Tibial nerve (tissue), 4 donors: ENCODE data around the gene TTLL1. TPM values are rescaled to one million over a fixed set of nuclear protein-coding genes. Genes with fewer than 3 reads are reported as not detected.
A peak's percentile ranks its signal among the peaks of the same experiment; 100 is the strongest.

Experiments used
- DNase-seq, 2 donors: peaks; one replicate each; pipeline ENCODE4 v3.0.0-alpha.2; 2019; ENCODE audit warnings: low spot score in 2 of 2
- H3K27ac ChIP-seq, 4 donors: fragments of 200-600 bp; sonication (generic) in 3 of 4; one replicate each; pipeline ENCODE4 v1.5.1; 2017 to 2019; ENCODE audit warnings: mild to moderate bottlenecking in 1 of 4
- H3K27me3 ChIP-seq, 2 donors: fragments of 200-600 bp; sonication (generic) in 1 of 2; one replicate each; pipeline versions ENCODE4 v1.5.1 to v1.6.0; 2017 to 2019
- H3K36me3 ChIP-seq, 3 donors: fragments of 200-600 bp; sonication (generic); one replicate each; pipeline ENCODE4 v1.5.1; 2018 to 2019
- H3K4me1 ChIP-seq, 4 donors: fragments of 200-600 bp; sonication (generic) in 3 of 4; one replicate each; pipeline ENCODE4 v1.5.1; 2017 to 2019
- H3K4me3 ChIP-seq, 4 donors: fragments of 200-600 bp; sonication (generic) in 3 of 4; one replicate each; pipeline ENCODE4 v1.5.1; 2017 to 2019; ENCODE audit warnings: mild to moderate bottlenecking in 1 of 4, moderate library complexity in 1 of 4
- H3K9me3 ChIP-seq, 4 donors: fragments of 200-600 bp; sonication (generic) in 3 of 4; one replicate each; pipeline ENCODE4 v1.5.1; 2017 to 2019
- EP300 ChIP-seq, 2 donors: sonication (generic); formaldehyde crosslinking; IDR thresholded peaks; one replicate each; pipeline ENCODE4 v1.6.1; 2017; ENCODE audit warnings: antibody characterized with exemption in 2 of 2, mild to moderate bottlenecking in 1 of 2
- POLR2A ChIP-seq, 2 donors: fragments of 450-650 bp; IDR thresholded peaks; one replicate each; pipeline ENCODE4 v1.6.1; 2017; ENCODE audit warnings: antibody characterized with exemption in 2 of 2, mild to moderate bottlenecking in 2 of 2, moderate library complexity in 2 of 2
- WGBS, 2 donors: methylation state at CpG; one replicate each; pipeline ENCODE4 v1.1.5; 2018; 5-methylcytosine and 5-hydroxymethylcytosine counted together
- total RNA-seq, 4 donors: library from RNA; depleted of rRNA; stranded (reverse); fragments of >200 nt; gene quantifications; one replicate each; pipeline ENCODE4 v1.1.0, GENCODE V29; 2016
- TF ChIP-seq, protein P1 (sequence below), 5 experiments: fragments of 200-600 bp in 3 of 5; fragments of 450-650 bp in 2 of 5; sonication (generic) in 3 of 5; IDR thresholded peaks; one replicate each; pipeline ENCODE4 v1.5.1; 2016 to 2019; ENCODE audit warnings: antibody characterized with exemption in 5 of 5, mild to moderate bottlenecking in 3 of 5, moderate library complexity in 2 of 5

The TTLL1 gene
- total RNA-seq = 1 to 10 TPM; 1.6 to 9.8 (median 7.3) TPM

DNA sequence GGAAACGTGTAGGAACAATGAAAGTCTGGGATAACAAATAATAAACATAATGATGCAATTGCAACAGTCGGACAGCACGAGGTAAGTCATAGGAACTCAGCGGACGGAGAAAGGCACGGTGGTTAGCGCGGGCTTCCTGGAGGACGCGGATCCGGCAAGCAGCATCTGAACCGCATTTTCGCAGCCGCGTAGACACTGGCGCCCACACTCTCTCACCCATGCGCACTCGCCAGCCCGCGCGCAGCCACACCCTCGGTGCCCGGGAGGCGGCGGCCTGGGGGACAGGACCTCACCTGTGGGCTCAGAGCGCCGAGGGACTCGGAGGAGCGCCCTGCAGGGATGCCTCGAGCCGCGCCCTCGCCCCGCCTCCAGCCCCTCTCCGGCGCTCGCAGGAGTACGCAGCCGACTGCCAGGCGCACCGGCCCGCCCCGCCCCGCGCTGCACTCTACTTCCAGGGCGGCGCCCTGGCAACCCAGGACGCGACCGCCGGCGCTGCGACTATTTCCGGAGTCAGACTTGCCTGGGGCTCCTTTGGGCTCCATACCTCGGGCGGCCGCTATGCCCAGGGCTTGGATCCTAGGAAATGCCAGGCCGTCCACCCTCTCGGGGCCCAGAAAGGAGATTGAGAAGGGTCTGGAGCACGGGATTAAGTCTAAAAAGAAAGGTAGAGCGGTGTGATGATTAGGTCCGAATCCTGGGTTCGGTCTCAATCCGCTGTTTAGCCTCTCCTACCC, at the start of gene TTLL1:
Gene TTLL1, minus strand, starts transcription at position 408 of the 734 bp plus-strand sequence. CDS start 13,805 bp downstream, outside the sequence.
- TF ChIP-seq POLR2A (IDR thresholded peaks at IDR 0.05) = no peak
- peak in 1 of 2 donors; percentile 43 for TF ChIP-seq EP300 (IDR thresholded peaks at IDR 0.05)
- TF ChIP-seq, protein P1, sequence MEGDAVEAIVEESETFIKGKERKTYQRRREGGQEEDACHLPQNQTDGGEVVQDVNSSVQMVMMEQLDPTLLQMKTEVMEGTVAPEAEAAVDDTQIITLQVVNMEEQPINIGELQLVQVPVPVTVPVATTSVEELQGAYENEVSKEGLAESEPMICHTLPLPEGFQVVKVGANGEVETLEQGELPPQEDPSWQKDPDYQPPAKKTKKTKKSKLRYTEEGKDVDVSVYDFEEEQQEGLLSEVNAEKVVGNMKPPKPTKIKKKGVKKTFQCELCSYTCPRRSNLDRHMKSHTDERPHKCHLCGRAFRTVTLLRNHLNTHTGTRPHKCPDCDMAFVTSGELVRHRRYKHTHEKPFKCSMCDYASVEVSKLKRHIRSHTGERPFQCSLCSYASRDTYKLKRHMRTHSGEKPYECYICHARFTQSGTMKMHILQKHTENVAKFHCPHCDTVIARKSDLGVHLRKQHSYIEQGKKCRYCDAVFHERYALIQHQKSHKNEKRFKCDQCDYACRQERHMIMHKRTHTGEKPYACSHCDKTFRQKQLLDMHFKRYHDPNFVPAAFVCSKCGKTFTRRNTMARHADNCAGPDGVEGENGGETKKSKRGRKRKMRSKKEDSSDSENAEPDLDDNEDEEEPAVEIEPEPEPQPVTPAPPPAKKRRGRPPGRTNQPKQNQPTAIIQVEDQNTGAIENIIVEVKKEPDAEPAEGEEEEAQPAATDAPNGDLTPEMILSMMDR (IDR thresholded peaks at IDR 0.05) = peak in 2 of 5 experiments; percentile 33 to 48
- peak; percentile 67 to 78 for DNase-seq
- no peaks in the 10 kb centered on the region for H3K27me3 ChIP-seq
- 4% methylated on average over 62 to 64 of the region's 64 CpGs for WGBS, 2 donors
- H3K4me3 ChIP-seq = peak within 1 kb of the TSS; percentile 52 to 90 (median 68)
- no peaks in the 10 kb centered on the region for H3K9me3 ChIP-seq
- peak within 1 kb of the TSS in 3 of 4 donors; percentile 21 to 79 (median 22) for H3K27ac ChIP-seq
- H3K36me3 ChIP-seq = peaks cover 0 to 9% (median 0%) of the 10 kb centered on the region in 3 donors
- peaks cover 0 to 14% (median 5%) of the 10 kb centered on the region in 4 donors for H3K4me1 ChIP-seq

DNA sequence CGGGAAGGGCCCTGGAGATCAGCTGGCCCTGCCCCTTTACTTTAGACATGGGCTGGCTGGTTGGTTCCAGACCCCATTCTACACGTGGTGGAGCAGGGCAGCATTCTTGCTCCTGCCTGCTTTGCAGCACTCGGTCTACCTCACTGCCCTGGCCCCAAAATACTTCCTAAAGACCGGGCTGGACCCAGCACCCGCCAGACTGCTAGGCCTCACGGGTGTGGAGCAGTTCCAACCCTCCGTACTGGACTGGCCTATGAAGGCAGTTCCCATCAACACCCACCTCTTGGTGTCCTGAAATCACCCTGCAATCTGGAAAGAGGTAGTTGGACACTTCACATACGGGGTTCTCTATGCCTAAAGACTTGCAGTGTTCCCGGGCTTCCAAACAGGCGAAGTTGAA, 47.6 kb upstream of the TTLL1 start:
- WGBS, 2 donors = 75 to 78% methylated on average over 10 of the region's 10 CpGs
- H3K36me3 ChIP-seq = peaks cover 0 to 93% (median 0%) of the 10 kb centered on the region in 3 donors

DNA sequence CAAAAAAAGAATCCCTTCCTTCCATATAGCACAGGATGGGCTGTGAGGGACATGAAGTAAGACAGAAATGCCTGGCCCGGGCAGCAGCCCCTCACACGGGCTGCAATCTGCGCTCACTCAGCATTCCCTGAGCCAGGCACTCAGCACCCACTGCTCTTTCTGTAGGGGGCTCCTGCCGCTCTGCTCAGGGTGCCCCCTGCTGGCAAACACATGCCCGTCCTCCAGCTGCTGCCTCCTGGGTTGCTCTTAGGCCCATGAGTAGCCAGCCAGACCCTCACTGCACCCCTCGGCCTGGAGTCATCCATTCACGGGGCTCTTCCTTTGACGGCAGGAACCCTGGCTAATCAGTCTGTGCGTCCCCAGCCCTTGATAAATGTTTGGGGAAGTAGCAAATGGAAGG, 47.1 kb upstream of the TTLL1 start:
- H3K27ac ChIP-seq = no peak overlapping the region
- no peak for TF ChIP-seq POLR2A (IDR thresholded peaks at IDR 0.05)
- TF ChIP-seq, protein P1 (IDR thresholded peaks at IDR 0.05) = peak; percentile 14 to 32 (median 27)
- peaks cover 0 to 98% (median 0%) of the 10 kb centered on the region in 3 donors for H3K36me3 ChIP-seq
- no peak overlapping the region for H3K4me3 ChIP-seq
- H3K27me3 ChIP-seq = no peaks in the 10 kb centered on the region
- H3K4me1 ChIP-seq = peaks cover 0 to 22% (median 0%) of the 10 kb centered on the region in 4 donors
- no peak for DNase-seq
- 40 to 43% methylated on average over 9 of the region's 9 CpGs for WGBS, 2 donors
- H3K9me3 ChIP-seq = no peaks in the 10 kb centered on the region

More for the DNA sequence above, 47.6 kb upstream of the TTLL1 start:
- no peak overlapping the region for H3K4me3 ChIP-seq
- H3K27me3 ChIP-seq = no peaks in the 10 kb centered on the region
- no peaks in the 10 kb centered on the region for H3K9me3 ChIP-seq
- H3K4me1 ChIP-seq = peaks cover 0 to 23% (median 2%) of the 10 kb centered on the region in 4 donors
- H3K27ac ChIP-seq = no peak overlapping the region
- TF ChIP-seq EP300 (IDR thresholded peaks at IDR 0.05) = no peak
- TF ChIP-seq, protein P1 (IDR thresholded peaks at IDR 0.05) = no peak
- DNase-seq = no peak

DNA sequence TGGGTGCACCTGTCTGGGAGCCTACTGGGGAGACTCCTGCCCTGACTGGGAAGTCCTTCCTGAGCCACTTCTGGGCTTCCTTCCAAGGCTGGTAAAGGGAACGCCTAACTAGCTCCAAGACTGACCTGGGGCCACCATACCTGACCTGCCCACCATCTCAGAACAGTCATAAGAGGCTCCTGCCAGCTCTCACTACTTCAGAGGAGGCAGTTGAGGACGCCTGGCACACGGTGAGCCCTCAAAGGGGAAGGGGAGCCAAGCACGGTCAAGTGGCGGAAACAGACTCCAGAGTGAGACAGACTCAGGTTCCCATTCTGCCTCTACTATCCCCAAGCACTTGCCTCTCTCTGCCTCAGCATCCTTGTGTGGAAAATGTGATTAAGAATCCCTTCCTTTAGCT, 46.4 kb upstream of the TTLL1 start:
- Histone ChIP-seq H3K4me1 (peaks cover 0 to 17% (median 0%) of the 10 kb centered on the region in 4 donors), H3K4me3 (no peak overlapping the region), H3K27ac (no peak overlapping the region), H3K9me3 (no peaks in the 10 kb centered on the region), H3K27me3 (no peaks in the 10 kb centered on the region), H3K36me3 (peaks cover 0 to 95% (median 0%) of the 10 kb centered on the region in 3 donors)
- no peak for TF ChIP-seq POLR2A (IDR thresholded peaks at IDR 0.05)
- TF ChIP-seq, protein P1 (IDR thresholded peaks at IDR 0.05) = no peak
- no peak for TF ChIP-seq EP300 (IDR thresholded peaks at IDR 0.05)
- no peak for DNase-seq
- WGBS, 2 donors = 85 to 89% methylated on average over 5 of the region's 5 CpGs

DNA sequence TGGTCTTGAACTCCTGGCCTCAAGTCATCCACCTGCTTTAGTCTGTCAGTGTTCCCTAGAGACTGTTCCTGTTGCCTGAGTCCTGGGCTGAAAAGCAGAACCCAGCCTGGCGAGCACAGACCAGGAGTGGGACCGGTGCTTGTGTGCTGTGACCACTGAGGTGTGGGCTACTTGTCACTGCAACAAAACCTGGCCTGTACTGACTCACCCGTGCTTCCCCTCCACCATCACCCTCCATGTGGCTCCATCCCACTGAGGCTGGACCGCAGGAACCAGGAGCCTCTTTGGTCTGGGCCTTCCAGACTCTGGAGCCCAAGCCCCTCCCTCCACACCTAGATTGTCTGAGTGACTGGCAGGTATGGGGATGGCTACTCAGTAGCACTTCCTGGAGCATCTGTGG, 45.4 kb upstream of the TTLL1 start:
- TF ChIP-seq, protein P1 (IDR thresholded peaks at IDR 0.05) = no peak
- TF ChIP-seq POLR2A (IDR thresholded peaks at IDR 0.05) = no peak
- TF ChIP-seq EP300 (IDR thresholded peaks at IDR 0.05) = no peak
- 94 to 98% methylated on average over 4 of the region's 4 CpGs for WGBS, 2 donors
- peaks cover 0 to 85% (median 0%) of the 10 kb centered on the region in 3 donors for H3K36me3 ChIP-seq
- H3K9me3 ChIP-seq = no peaks in the 10 kb centered on the region
- peaks cover 0 to 18% (median under 1%) of the 10 kb centered on the region in 4 donors for H3K4me1 ChIP-seq
- no peak for DNase-seq
- no peak overlapping the region for H3K4me3 ChIP-seq
- H3K27ac ChIP-seq = no peak overlapping the region
- no peaks in the 10 kb centered on the region for H3K27me3 ChIP-seq
